GM20000 (cell line): ENCODE data around the gene RBFOX2.

Experiments used
- DNase-seq: peaks from one replicate; pipeline ENCODE4 v3.0.0; 2012; ENCODE audit warnings: low spot score
- CTCF ChIP-seq: IDR thresholded peaks from 2 replicates; pipeline ENCODE4 v1.5.1; 2012; ENCODE audit warnings: mild to moderate bottlenecking, control low read depth; ENCODE audit errors: extremely low read depth, missing control alignments

Gene RBFOX2

DNA sequence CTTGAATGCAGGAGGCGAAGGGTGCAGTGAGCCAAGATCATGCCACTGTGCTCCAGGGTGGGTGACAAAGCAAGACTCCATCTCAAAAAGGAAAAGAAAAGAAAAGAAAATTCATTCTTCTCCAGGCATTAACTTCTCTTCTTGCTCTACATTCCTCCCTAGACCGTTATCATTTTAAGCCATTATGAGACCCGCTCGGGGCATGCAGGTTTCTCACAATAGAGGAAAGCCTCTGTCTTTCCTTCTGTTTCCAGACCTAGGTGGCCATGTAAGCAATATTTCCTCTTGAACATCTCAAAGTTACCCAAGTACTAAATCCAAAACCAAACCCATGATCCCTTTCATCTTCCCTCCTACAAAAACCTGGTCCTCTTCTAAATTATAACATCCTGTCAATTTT lies 139.6 kb downstream of the RBFOX2 start:
- DNase-seq: no peak
- TF ChIP-seq CTCF: no peak

- TF ChIP-seq CTCF: no peak
Observed at GRCh38 chr22:35888181-35888870, 140.3 kb downstream of the RBFOX2 start.

GRCh38 chr22:35887296-35887875 lies 141.2 kb downstream of the RBFOX2 start:
- TF ChIP-seq CTCF: no peak
- DNase-seq: no peak

More at GRCh38 chr22:35888181-35888870, 140.3 kb downstream of the RBFOX2 start:
- no peak for DNase-seq

- no peak for TF ChIP-seq CTCF
- DNase-seq: no peak
Observed at GRCh38 chr22:35886309-35886708, 142.3 kb downstream of the RBFOX2 start.

DNA sequence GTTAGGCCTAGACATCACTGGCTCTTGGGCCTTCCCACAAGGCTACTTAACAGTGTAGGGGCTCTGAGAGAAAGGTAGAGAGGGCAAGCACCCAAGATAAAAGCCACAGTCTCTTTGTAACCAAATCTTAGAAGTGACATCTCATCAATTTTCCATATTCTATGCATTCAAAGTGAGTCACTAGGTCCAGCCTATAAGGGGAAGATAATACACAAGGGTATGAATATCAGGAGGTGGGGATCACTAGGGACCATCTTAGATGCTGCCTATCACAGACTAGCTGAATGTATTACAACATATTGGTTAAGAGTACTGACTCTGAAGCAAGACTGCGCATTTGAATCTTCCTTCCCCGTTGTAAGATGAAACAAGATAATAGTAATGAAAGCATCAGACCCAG lies 144.1 kb downstream of the RBFOX2 start:
- no peak for DNase-seq
- TF ChIP-seq CTCF: no peak

DNA sequence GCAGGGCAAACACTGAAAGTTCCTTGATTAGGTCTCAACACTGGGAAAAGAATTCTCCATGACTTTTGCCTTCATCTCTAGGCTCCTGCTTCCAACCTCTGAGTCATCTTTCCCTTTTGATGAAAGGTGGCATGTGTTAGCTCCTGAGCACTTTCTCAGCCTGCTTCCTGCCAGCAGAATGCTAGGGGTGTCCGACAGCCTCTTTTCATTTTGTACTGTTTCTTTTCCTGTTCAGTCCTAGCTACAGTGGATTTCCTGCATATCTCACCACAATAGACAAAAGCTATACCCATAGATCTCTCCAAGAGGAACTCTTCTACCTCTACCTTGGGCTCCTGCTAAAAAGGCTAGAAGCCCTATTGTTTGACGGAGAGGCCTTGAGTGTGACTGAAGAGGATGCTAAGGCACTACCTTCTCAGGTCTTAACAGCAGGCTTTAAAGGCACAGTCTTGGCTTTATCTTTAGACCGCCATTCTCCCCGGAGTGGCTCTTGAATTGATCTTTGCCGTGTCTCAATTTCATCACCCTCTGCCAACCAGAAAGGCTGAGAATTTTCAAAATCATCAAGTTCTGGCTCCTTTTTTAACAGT lies 145.5 kb downstream of the RBFOX2 start:
- TF ChIP-seq CTCF: no peak
- no peak for DNase-seq
